Thyroid gland (tissue), 4 donors: ENCODE measurements around the gene LRRFIP1.

Experiments used
- POLR2A ChIP-seq, 2 donors: fragments of 450-650 bp; IDR thresholded peaks; one replicate each; pipeline ENCODE4 v1.6.1; 2017; ENCODE audit warnings: antibody characterized with exemption in 2 of 2, mild to moderate bottlenecking in 2 of 2, moderate library complexity in 1 of 2
- TF ChIP-seq, protein P1 (sequence below), 6 experiments: fragments of 200-600 bp in 3 of 6; fragments of 450-650 bp in 3 of 6; sonication (generic) in 3 of 6; IDR thresholded peaks; one replicate each; pipeline ENCODE4 v1.5.1; 2016 to 2019; ENCODE audit warnings: antibody characterized with exemption in 6 of 6, mild to moderate bottlenecking in 2 of 6, inconsistent platforms in 1 of 6, moderate library complexity in 1 of 6

DNA sequence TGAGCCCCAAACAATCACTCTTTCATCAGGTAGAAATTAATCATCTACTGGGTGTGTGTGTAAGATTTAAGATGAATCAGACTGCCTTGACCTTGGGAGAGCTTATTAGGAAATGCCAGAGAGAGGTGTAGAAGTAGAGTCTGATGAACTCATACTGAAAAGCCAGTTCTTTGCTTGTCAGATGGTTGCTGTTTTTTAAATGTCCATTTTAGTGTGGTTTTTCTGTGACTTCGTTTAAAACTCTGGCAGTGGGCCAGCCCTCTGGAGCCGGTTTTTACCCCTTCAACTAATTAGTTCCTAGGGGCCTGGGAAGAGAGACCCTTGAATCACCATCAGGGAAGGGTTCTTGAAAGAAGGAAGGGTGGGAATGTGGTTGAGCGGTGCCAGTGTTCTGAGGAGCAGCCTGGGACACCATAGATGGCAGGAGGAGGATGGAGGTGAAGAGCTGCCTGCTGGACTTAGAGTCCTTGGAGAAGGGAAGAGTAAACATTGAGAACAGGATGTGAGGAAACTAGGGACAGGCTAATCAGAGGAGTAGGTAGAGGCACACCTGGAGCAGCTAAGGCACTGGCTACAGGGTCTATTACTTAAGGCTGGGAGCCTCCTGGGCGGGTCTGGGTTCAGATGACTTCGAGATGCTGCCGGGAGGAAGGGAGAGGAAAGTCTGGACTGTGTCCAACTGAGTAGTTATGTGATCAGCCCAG lies 66.1 kb downstream of the LRRFIP1 start:
- TF ChIP-seq, protein P1, sequence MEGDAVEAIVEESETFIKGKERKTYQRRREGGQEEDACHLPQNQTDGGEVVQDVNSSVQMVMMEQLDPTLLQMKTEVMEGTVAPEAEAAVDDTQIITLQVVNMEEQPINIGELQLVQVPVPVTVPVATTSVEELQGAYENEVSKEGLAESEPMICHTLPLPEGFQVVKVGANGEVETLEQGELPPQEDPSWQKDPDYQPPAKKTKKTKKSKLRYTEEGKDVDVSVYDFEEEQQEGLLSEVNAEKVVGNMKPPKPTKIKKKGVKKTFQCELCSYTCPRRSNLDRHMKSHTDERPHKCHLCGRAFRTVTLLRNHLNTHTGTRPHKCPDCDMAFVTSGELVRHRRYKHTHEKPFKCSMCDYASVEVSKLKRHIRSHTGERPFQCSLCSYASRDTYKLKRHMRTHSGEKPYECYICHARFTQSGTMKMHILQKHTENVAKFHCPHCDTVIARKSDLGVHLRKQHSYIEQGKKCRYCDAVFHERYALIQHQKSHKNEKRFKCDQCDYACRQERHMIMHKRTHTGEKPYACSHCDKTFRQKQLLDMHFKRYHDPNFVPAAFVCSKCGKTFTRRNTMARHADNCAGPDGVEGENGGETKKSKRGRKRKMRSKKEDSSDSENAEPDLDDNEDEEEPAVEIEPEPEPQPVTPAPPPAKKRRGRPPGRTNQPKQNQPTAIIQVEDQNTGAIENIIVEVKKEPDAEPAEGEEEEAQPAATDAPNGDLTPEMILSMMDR (IDR thresholded peaks at IDR 0.05) = no peak
- no peak for TF ChIP-seq POLR2A (IDR thresholded peaks at IDR 0.05)
